Keratinocyte (primary cell): Measurements from ENCODE around the gene AGBL2. TPM values are rescaled to one million over a fixed set of nuclear protein-coding genes. Genes with fewer than 3 reads are reported as not detected.
"Not testable (repeated sequence)": the region's sequence is repeated elsewhere in the genome, so short reads cannot be mapped to it uniquely, and the experiment has no call there.

Experiments
- DNase-seq: peaks from one replicate; pipeline ENCODE4 v3.0.0-alpha.2; 2011; ENCODE audit warnings: low read depth, missing footprints, low spot score
- FAIRE-seq: peaks from 2 replicates; lab custom pipeline; 2011; peaks lifted over from hg19 to GRCh38; lab: Jason Lieb, UNC
- H2AFZ ChIP-seq: 2 replicates; pipeline ENCODE4 v1.6.0; 2012; ENCODE audit warnings: low read length, control low read depth, inconsistent platforms; ENCODE audit not compliant: control insufficient read depth
- H3K27ac ChIP-seq: 2 replicates; pipeline ENCODE4 v1.5.1; 2011; ENCODE audit warnings: low read length; ENCODE audit not compliant: control insufficient read depth, insufficient read depth
- H3K27me3 ChIP-seq: 3 replicates; pipeline ENCODE4 v1.6.0; 2011; ENCODE audit warnings: low read length; ENCODE audit not compliant: control insufficient read depth, insufficient read depth; ENCODE audit errors: extremely low read depth
- H3K36me3 ChIP-seq, 2 experiments: 2 replicates in 1 of 2; 3 replicates in 1 of 2; pipeline ENCODE4 v1.5.1; 2011; ENCODE audit warnings: low read length in 2 of 2, mild to moderate bottlenecking in 1 of 2; ENCODE audit not compliant: control insufficient read depth in 2 of 2, insufficient read depth in 2 of 2; ENCODE audit errors: extremely low read depth in 1 of 2
- H3K4me1 ChIP-seq: 3 replicates; pipeline ENCODE4 v1.5.1; 2011; ENCODE audit warnings: low read length; ENCODE audit not compliant: control insufficient read depth, insufficient read depth; ENCODE audit errors: extremely low read depth
- H3K4me2 ChIP-seq: 3 replicates; pipeline ENCODE4 v1.6.0; 2011; ENCODE audit warnings: low read depth, low read length; ENCODE audit not compliant: control insufficient read depth, insufficient read depth; ENCODE audit errors: extremely low read depth
- H3K4me3 ChIP-seq, 3 experiments: fragments of 200-600 bp in 1 of 3; sonication (generic) in 1 of 3; 2 replicates in 2 of 3; 3 replicates in 1 of 3; pipeline ENCODE4 v1.5.1; 2011 to 2016; ENCODE audit warnings: low read length in 3 of 3, mild to moderate bottlenecking in 3 of 3, control low read depth in 2 of 3, inconsistent platforms in 1 of 3, low read depth in 1 of 3, mixed read lengths in 1 of 3, mixed run types in 1 of 3, moderate library complexity in 1 of 3; ENCODE audit not compliant: control insufficient read depth in 2 of 3, insufficient read depth in 2 of 3; ENCODE audit errors: extremely low read depth in 1 of 3
- H3K79me2 ChIP-seq: 2 replicates; pipeline ENCODE4 v1.6.0; 2012; ENCODE audit warnings: low read length; ENCODE audit not compliant: control insufficient read depth, insufficient read depth
- H3K9ac ChIP-seq: 3 replicates; pipeline ENCODE4 v1.6.0; 2011; ENCODE audit warnings: low read length; ENCODE audit not compliant: control insufficient read depth, insufficient read depth; ENCODE audit errors: extremely low read depth
- H3K9me1 ChIP-seq: 3 replicates; pipeline ENCODE4 v1.6.0; 2011; ENCODE audit warnings: low read length; ENCODE audit not compliant: control insufficient read depth, insufficient read depth; ENCODE audit errors: extremely low read depth
- H3K9me3 ChIP-seq: 2 replicates; pipeline ENCODE4 v1.5.1; 2012; ENCODE audit warnings: low read depth, low read length; ENCODE audit not compliant: control insufficient read depth
- H4K20me1 ChIP-seq: 3 replicates; pipeline ENCODE4 v1.6.0; 2011; ENCODE audit warnings: low read length; ENCODE audit not compliant: control insufficient read depth, insufficient read depth; ENCODE audit errors: extremely low read depth
- EZH2 ChIP-seq: IDR thresholded peaks from one replicate; pipeline ENCODE4 v1.6.1; 2012; ENCODE audit warnings: inconsistent platforms, mild to moderate bottlenecking, low read length, moderate library complexity
- dilution Hi-C: fragments of 300-500 bp; cut with MboI; formaldehyde crosslinking; loops from one replicate; pipeline ENCODE4 v1.7.0; 2020; ENCODE audit warnings: low sequenced_read_pairs; ENCODE audit not compliant: extremely low pct_ligation_motif_present
- polyA plus RNA-seq, 5 experiments: library from polyadenylated mRNA; depleted of rRNA in 3 of 5; stranded (reverse) in 3 of 5; stranded (forward) in 1 of 5; unstranded in 1 of 5; fragments of >200 nt; gene quantifications; 1 replicate in 1 of 5; 2 replicates in 3 of 5; 3 replicates in 1 of 5; pipeline versions ENCODE4 v1.2.1 to v1.2.3, GENCODE V29; 2011 to 2012; ENCODE audit warnings: missing spikeins in 2 of 5, low read depth in 1 of 5, low replicate concordance in 1 of 5
- TF ChIP-seq, protein P1 (sequence below), 3 experiments: IDR thresholded peaks in 1 of 3; conservative IDR thresholded peaks in 1 of 3; optimal IDR thresholded peaks in 1 of 3; 2 replicates in 2 of 3; 3 replicates in 1 of 3; pipeline versions ENCODE3 to v1.5.1; 2011; ENCODE audit warnings: low read length in 3 of 3, mild to moderate bottlenecking in 3 of 3, moderate library complexity in 2 of 3, control low read depth in 1 of 3, inconsistent platforms in 1 of 3; ENCODE audit not compliant: insufficient read depth in 2 of 3; ENCODE audit errors: extremely low read depth in 1 of 3

AGBL2 gene
- polyA plus RNA-seq, 1 donor (not counting 4 experiments of a cell fraction or from before 2014, with no cell fraction given), result 1.3 TPM

DNA sequence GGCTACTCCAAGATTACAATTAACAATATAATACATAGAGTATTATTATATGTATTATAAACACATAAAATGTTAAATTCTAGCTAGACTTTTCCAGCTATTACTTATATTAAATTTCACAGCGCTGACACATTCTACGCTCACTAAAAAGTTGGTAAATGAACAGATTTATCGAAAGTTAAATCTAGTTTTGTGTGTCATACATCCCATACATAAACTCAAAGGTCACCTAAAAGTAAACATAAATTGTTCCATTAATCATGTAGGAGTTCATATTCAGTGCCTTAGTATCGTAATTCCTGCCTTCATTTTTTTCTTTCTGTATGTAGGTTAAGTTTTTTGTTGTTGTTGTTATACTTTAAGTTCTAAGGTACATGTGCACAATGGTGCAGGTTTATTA, 41.0 kb upstream of the AGBL2 start:
- Histone ChIP-seq H2AFZ (no peak overlapping the region), H3K9me3 (no peaks in the 10 kb centered on the region), H3K4me1 (no peaks in the 10 kb centered on the region), H4K20me1 (peaks cover 6% of the 10 kb centered on the region), H3K79me2 (peaks cover 38% of the 10 kb centered on the region), H3K9me1 (no peaks in the 10 kb centered on the region), H3K4me3 (no peak overlapping the region), H3K9ac (no peak overlapping the region), H3K36me3 (peaks cover 19 to 46% of the 10 kb centered on the region in 2 experiments), H3K27me3 (no peaks in the 10 kb centered on the region), H3K27ac (no peak overlapping the region), H3K4me2 (no peak overlapping the region)
- DNase-seq, result no peak
- no peak for FAIRE-seq
- TF ChIP-seq EZH2, result no peak
- TF ChIP-seq, protein P1, sequence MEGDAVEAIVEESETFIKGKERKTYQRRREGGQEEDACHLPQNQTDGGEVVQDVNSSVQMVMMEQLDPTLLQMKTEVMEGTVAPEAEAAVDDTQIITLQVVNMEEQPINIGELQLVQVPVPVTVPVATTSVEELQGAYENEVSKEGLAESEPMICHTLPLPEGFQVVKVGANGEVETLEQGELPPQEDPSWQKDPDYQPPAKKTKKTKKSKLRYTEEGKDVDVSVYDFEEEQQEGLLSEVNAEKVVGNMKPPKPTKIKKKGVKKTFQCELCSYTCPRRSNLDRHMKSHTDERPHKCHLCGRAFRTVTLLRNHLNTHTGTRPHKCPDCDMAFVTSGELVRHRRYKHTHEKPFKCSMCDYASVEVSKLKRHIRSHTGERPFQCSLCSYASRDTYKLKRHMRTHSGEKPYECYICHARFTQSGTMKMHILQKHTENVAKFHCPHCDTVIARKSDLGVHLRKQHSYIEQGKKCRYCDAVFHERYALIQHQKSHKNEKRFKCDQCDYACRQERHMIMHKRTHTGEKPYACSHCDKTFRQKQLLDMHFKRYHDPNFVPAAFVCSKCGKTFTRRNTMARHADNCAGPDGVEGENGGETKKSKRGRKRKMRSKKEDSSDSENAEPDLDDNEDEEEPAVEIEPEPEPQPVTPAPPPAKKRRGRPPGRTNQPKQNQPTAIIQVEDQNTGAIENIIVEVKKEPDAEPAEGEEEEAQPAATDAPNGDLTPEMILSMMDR (optimal IDR thresholded peaks at IDR 0.05 in 1 of 3, IDR thresholded peaks at IDR 0.05 in 1 of 3, conservative IDR thresholded peaks at IDR 0.05 in 1 of 3; ENCODE audit: extremely low read depth in 1 of 3, insufficient read depth in 2 of 3, low read length in 3 of 3), result no peak
- dilution Hi-C loops, result no loop called here

DNA sequence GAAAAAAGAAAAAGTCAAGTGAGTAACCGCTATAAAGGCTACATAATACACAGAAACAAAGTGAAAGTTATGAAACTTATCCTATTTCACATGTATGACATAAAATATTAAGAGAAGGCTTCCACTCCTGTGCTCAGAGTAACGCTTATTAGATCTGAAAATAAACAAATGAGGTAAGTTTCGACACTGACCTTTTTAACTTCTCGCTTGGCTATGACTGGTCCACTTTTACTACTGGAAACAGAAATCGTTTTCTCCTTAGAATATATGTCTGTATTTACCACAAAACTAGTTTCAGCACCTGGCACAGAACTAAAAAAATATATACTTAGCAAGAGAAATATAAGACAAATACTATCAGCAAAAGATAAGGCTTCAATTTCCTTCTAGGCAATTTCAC, 35.6 kb upstream of the AGBL2 start:
- H3K4me3 ChIP-seq, result no peak overlapping the region
- H3K4me2 ChIP-seq, result no peak overlapping the region
- no peak overlapping the region for H3K9ac ChIP-seq
- H2AFZ ChIP-seq, result no peak overlapping the region
- H3K9me1 ChIP-seq, result no peaks in the 10 kb centered on the region
- dilution Hi-C loops, result no loop called here
- H3K36me3 ChIP-seq, result peaks cover 21 to 33% of the 10 kb centered on the region in 2 experiments
- FAIRE-seq, result no peak
- no peaks in the 10 kb centered on the region for H3K27me3 ChIP-seq
- no peak for DNase-seq
- peaks cover 3% of the 10 kb centered on the region for H4K20me1 ChIP-seq
- peaks cover 10% of the 10 kb centered on the region for H3K79me2 ChIP-seq
- TF ChIP-seq, protein P1 (optimal IDR thresholded peaks at IDR 0.05 in 1 of 3, IDR thresholded peaks at IDR 0.05 in 1 of 3, conservative IDR thresholded peaks at IDR 0.05 in 1 of 3; ENCODE audit: extremely low read depth in 1 of 3, insufficient read depth in 2 of 3, low read length in 3 of 3), result no peak
- TF ChIP-seq EZH2, result no peak
- H3K27ac ChIP-seq, result no peak overlapping the region
- no peaks in the 10 kb centered on the region for H3K9me3 ChIP-seq
- H3K4me1 ChIP-seq, result no peaks in the 10 kb centered on the region

DNA sequence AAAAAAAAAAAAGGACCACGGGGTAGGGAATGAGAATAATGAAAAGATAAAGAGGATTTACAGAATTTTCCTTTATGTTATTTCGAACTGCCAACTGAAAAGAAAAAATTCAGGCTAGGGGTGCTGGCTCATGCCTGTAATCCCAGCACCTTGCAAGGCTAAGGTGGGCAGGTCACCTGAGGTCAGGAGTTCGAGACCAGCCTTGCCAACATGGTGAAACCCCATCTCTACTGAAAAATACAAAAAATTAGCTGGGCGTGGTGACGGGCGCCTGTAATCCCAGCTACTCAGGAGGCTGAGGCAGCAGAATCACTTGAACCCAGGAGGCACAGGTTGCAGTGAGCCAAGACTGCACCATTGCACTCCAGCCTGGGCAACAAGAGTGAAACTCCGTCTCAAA, 27.3 kb upstream of the AGBL2 start:
- dilution Hi-C loops, H3K4me1 ChIP-seq, H3K9me1 ChIP-seq, H3K4me2 ChIP-seq, FAIRE-seq, H3K79me2 ChIP-seq, H3K4me3 ChIP-seq, H3K9me3 ChIP-seq, H4K20me1 ChIP-seq, H2AFZ ChIP-seq, H3K27me3 ChIP-seq, H3K27ac ChIP-seq, DNase-seq, H3K9ac ChIP-seq: not testable (repeated sequence)
- H3K36me3 ChIP-seq, result peaks cover 25 to 31% of the 10 kb centered on the region in 2 experiments

DNA sequence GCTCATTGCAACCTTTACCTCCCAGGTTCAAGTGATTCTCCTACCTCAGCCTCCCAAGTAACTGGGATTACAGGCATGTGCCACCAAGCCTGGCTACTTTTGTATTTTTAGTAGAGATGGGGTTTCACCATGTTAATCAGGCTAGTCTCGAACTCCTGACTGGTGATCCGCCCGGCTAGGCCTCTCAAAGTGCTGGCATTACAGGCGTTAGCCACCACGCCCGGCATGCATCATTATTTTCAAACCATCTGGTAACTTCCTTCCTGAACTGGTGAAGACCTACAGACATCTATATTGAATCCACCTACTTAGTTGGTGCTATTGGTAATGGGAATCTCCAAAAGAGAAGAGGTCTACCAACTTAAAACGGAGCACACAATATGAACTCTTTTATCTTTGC, 22.6 kb upstream of the AGBL2 start:
- FAIRE-seq, H3K4me2 ChIP-seq, DNase-seq, dilution Hi-C loops, H3K9me3 ChIP-seq, H3K9ac ChIP-seq, H3K27ac ChIP-seq, H4K20me1 ChIP-seq, H3K27me3 ChIP-seq, H3K79me2 ChIP-seq, H3K4me1 ChIP-seq, H2AFZ ChIP-seq, H3K4me3 ChIP-seq, H3K9me1 ChIP-seq: not testable (repeated sequence)
- H3K36me3 ChIP-seq, result peaks cover 24 to 30% of the 10 kb centered on the region in 2 experiments
